ENCODE data around the gene SFTA2. TPM values are rescaled to one million over a fixed set of nuclear protein-coding genes. Genes with fewer than 3 reads are reported as not detected.

SFTA2 gene
- total RNA-seq, 1 experiment from 2014 or later, result not detected

- TF ChIP-seq POLR2AphosphoS5 (IDR thresholded peaks at IDR 0.05; ENCODE audit: low read depth, low read length), result no peak
- no peak for TF ChIP-seq FOSL1 (IDR thresholded peaks at IDR 0.05; ENCODE audit: low read depth)
- TF ChIP-seq ZFX (IDR thresholded peaks at IDR 0.05), result no peak
- no peak for ATAC-seq
- no peaks in the 10 kb centered on the region for H3K36me3 ChIP-seq (ENCODE audit: control insufficient read depth in 1 of 2, insufficient read depth in 2 of 2, low read length in 2 of 2)
- no peaks in the 10 kb centered on the region for H3K27me3 ChIP-seq (ENCODE audit: insufficient read depth, low read length)
- peaks cover 8 to 9% of the 10 kb centered on the region in 2 experiments; a peak in 3 of 4 replicates for H3K4me1 ChIP-seq (ENCODE audit: control insufficient read depth in 1 of 2, insufficient read depth in 2 of 2, low read length in 2 of 2)
- ChIA-PET POLR2A (no interaction called here), CTCF (no interaction called here), RAD21 (ENCODE audit: low non-redundant PET in 1 of 2, low total read pairs in 2 of 2, uncharacterized antibody in 2 of 2, unreplicated experiment in 2 of 2) (no interaction called here)
- H3K9ac ChIP-seq (ENCODE audit: low read length), result no peak overlapping the region
- H3K79me2 ChIP-seq (ENCODE audit: insufficient read depth, low read length), result no peaks in the 10 kb centered on the region
- H3K9me2 ChIP-seq (ENCODE audit: insufficient read depth), result no peaks in the 10 kb centered on the region
- no peak for DNase-seq (ENCODE audit: low read depth, low spot score)
- intact Hi-C loops (cut with micrococcal nuclease), result no loop called here
- H4K20me1 ChIP-seq (ENCODE audit: insufficient read depth), result no peaks in the 10 kb centered on the region
- H2AFZ ChIP-seq (ENCODE audit: low read depth, low read length, poor library complexity, severe bottlenecking), result no peak overlapping the region
- no peak overlapping the region for H3K4me2 ChIP-seq (ENCODE audit: low read length)
- no peaks in the 10 kb centered on the region for H3K9me3 ChIP-seq (ENCODE audit: control insufficient read depth in 1 of 2, insufficient read depth in 1 of 2, low read depth in 1 of 2, low read length in 2 of 2)
- H3K4me3 ChIP-seq (replicated peaks in 1 of 2; ENCODE audit: low read depth in 1 of 2, low read length in 2 of 2), result no peak overlapping the region
- no TSS peak for BruUV-seq (replicated peaks)
- no peak overlapping the region for H3K27ac ChIP-seq (ENCODE audit: low read depth, low read length)
Observed at GRCh38 chr6:30979141-30979540, 47.2 kb upstream of the SFTA2 start.

GRCh38 chr6:30974490-30975252 is 42.7 kb upstream of the SFTA2 start:
- POLR2A ChIA-PET, result no interaction called here
- no peak for DNase-seq (ENCODE audit: low read depth, low spot score)
- H3K4me1 ChIP-seq (ENCODE audit: control insufficient read depth in 1 of 2, insufficient read depth in 2 of 2, low read length in 2 of 2), result no peaks in the 10 kb centered on the region
- H3K9ac ChIP-seq (ENCODE audit: low read length), result no peak overlapping the region
- no peak overlapping the region for H2AFZ ChIP-seq (ENCODE audit: low read depth, low read length, poor library complexity, severe bottlenecking)
- H3K36me3 ChIP-seq (ENCODE audit: control insufficient read depth in 1 of 2, insufficient read depth in 2 of 2, low read length in 2 of 2), result no peaks in the 10 kb centered on the region
- RAD21 ChIA-PET (ENCODE audit: low non-redundant PET in 1 of 2, low total read pairs in 2 of 2, uncharacterized antibody in 2 of 2, unreplicated experiment in 2 of 2), result no interaction called here
- no peak overlapping the region for H3K27ac ChIP-seq (ENCODE audit: low read depth, low read length)
- BruUV-seq (replicated peaks), result no TSS peak
- TF ChIP-seq CTCF (IDR thresholded peaks at IDR 0.05 in 2 of 3, conservative IDR thresholded peaks at IDR 0.05 in 1 of 3; ENCODE audit: borderline replicate concordance in 1 of 3, insufficient read depth in 1 of 3, low read depth in 2 of 3, low read length in 2 of 3) (no peak), MAX (IDR thresholded peaks at IDR 0.05) (no peak), ATF3 (IDR thresholded peaks at IDR 0.05) (no peak), ZFX (IDR thresholded peaks at IDR 0.05) (no peak), EZH2phosphoT487 (IDR thresholded peaks at IDR 0.05; ENCODE audit: borderline replicate concordance) (no peak), RAD21 (IDR thresholded peaks at IDR 0.05; ENCODE audit: low read depth) (no peak), EZH2 (IDR thresholded peaks at IDR 0.05) (no peak), FOSL1 (IDR thresholded peaks at IDR 0.05; ENCODE audit: low read depth) (no peak), POLR2AphosphoS5 (IDR thresholded peaks at IDR 0.05; ENCODE audit: low read depth, low read length) (no peak)
- no peak for ATAC-seq
- no peaks in the 10 kb centered on the region for H3K9me3 ChIP-seq (ENCODE audit: control insufficient read depth in 1 of 2, insufficient read depth in 1 of 2, low read depth in 1 of 2, low read length in 2 of 2)
- no peaks in the 10 kb centered on the region for H3K79me2 ChIP-seq (ENCODE audit: insufficient read depth, low read length)
- no peaks in the 10 kb centered on the region for H3K9me2 ChIP-seq (ENCODE audit: insufficient read depth)
- H4K20me1 ChIP-seq (ENCODE audit: insufficient read depth), result no peaks in the 10 kb centered on the region
- H3K27me3 ChIP-seq (ENCODE audit: insufficient read depth, low read length), result no peaks in the 10 kb centered on the region
- no peak overlapping the region for H3K4me3 ChIP-seq (replicated peaks in 1 of 2; ENCODE audit: low read depth in 1 of 2, low read length in 2 of 2)
- intact Hi-C loops (cut with micrococcal nuclease), result no loop called here
- no peak overlapping the region for H3K4me2 ChIP-seq (ENCODE audit: low read length)
- CTCF ChIA-PET, result no interaction called here
